Measurements from ENCODE around the gene CTDP1.
A peak's percentile ranks its signal among the peaks of the same experiment; 100 is the strongest.

Gene CTDP1

DNA sequence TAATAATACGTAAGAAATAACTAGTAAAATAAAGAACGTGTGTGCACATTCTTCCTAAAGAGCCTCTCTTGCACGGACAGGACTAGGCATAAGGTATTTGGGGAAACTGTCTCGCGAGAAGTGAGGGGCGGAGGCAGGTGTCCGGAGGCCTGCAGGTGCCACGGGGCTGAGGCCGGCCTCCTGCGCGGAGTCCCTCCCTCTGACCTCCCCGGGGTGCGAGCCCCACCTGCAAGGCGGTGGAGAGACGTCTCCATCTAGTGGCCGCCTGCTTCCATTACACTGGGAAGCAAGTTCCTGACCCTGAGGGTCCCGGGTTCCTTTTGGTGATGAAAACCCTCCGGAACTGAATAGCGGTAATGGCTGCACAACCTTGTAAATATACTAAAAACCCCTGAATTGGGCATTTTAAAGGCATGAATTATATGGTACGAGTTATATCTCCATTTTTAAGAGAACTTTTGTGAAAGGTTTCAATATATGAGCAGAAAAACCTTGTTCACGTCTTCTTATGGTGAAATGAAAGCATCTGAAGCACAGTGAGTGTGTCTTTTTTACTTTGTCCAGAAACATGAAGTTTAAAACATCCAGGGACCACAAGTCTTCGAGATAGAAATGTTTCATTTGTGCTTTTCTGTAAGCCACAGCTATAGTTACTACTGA is 35.5 kb upstream of the CTDP1 start:
- peak; percentile 67 for DNase-seq

GRCh38 chr18:79644666-79645057 is 34.9 kb upstream of the CTDP1 start:
- peak; percentile 69 for DNase-seq

- DNase-seq: peak; percentile 94
These were observed 34.2 kb upstream of the CTDP1 start for GRCh38 chr18:79645291-79645983.

DNA sequence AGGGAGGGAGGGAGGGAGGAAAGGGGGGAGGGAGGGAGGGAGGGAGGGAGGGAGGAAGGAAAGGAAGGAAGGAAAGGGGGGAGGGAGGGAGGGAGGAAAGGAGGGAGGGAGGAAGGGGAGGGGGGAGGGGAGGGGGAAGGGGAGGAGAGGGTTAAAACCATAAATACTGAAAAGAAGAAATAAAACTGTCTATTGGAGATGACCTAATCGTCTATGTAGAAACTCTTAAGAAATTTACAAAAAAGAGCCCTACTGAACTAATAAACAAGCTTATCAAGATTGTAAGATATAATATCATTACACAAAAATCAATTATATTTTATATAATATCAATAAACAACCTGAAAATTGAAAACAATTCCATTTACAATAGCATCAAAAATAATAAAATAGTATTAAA is 32.3 kb upstream of the CTDP1 start:
- DNase-seq: no peak

GRCh38 chr18:79650959-79651358 is 28.6 kb upstream of the CTDP1 start:
- no peak for DNase-seq

GRCh38 chr18:79657342-79657996 is 22.1 kb upstream of the CTDP1 start:
- DNase-seq: no peak

DNA sequence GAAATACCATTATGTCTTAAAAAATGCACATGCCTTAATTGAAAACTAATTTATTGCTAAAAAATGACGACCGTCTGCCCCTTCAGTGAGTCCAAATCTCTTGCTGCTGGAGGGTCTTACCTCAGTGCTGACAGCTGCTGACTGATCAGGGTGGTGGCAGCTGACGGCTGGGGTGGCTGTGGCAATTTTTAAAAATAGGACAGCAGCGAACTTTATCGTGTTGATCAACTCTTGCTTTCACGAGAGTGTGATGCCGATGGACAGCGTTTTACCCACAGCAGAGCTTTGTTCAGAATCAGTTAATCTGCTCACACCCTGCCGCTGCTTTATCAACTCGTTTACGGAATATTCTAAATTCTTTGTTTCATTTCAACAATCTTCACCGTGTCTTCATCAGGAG is 21.2 kb upstream of the CTDP1 start:
- no peak for DNase-seq

GRCh38 chr18:79659733-79660132 is 19.9 kb upstream of the CTDP1 start:
- no peak for DNase-seq

GRCh38 chr18:79662034-79662433 is 17.6 kb upstream of the CTDP1 start:
- DNase-seq: no peak

DNA sequence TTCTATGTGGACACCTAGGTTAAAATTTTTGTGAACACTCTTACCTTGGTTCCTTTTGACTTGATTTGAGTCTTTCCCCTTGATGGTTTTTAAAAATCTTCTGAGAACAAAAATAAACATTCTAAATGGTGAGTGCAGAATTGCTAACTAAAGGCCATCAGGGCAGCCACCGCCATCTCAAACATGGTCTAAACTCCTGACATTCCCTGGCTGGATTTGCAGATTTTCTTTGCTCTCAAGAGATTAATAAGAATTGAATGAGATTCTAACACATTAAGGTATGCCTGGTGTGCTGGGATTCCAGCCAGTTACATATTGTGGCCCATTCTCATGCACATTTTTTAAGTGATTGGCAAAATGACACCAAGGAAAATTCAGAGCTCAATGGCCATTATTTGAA is 17.2 kb upstream of the CTDP1 start:
- no peak for DNase-seq

DNA sequence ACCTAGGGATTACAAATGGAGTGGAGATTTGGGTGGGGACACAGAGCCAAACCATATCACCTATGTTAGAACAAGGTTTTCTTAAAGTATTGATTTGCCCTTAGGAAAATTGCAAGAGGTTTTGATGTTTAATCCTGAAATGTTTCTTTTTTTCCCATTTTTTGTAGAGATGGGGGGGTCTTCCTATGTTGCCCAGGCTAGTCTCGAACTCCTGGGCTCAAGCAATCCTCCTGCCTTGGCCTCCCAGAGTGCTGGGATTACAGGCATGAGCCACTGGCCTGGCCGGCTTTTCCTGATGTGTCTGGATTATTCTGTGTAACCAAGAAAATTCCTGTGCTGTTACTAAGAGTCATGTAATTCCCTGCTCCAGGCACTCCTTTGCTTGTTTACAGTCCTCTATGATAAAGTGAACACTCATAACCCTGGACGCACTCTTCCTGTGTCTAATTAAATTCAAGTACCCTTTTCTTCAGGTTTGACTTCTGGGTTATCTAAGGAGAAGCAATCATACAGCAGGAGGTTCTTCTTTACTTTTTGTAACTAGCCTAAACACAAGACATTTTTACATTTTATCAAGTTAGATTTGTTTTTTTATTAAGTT is 15.0 kb upstream of the CTDP1 start:
- DNase-seq: no peak

DNA sequence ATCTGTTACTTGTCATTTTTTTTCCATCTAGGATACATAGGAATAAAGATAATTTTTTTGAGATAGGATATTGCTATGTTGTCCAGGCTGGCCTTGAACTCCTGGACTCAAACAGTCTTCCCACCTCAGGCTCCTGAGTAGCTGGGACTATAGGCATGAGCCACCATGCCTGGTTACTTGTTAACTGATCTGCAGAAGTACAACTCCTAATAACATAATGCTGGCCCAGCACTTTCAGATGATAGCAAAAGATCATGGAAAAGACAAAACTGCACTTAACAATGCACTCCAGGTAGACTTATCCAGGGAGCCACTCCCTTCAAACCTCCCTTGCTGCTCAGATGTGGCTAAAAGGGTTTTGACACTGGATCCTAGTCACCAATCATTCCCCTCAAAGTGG is 11.4 kb upstream of the CTDP1 start:
- DNase-seq: no peak

GRCh38 chr18:79672490-79673276 is 6.9 kb upstream of the CTDP1 start:
- no peak for DNase-seq

DNA sequence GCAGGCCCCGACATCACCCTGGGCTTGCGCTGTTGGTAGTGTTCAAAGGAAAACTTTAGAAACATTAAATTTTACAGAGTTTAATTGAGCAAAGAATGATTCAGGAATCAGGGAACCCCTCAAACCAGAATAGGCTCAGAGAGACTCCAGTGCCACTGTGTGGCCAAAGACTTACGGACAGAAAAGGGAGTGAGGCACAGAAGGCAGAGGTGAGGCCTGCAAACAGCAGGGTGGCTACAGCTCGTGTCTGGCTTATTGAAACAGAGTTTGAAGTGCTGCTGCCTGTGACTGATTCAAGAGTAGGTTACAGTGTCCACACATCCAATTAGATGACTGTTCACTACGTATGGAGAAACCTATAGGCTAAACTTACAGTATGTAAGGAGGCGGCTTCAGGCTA is 2.4 kb upstream of the CTDP1 start:
- no peak for DNase-seq

- no peak for DNase-seq
These were observed 1.8 kb upstream of the CTDP1 start for GRCh38 chr18:79677840-79678239.

GRCh38 chr18:79678665-79679551 is 695 bp upstream of the CTDP1 start:
- DNase-seq: peak; percentile 99

DNA sequence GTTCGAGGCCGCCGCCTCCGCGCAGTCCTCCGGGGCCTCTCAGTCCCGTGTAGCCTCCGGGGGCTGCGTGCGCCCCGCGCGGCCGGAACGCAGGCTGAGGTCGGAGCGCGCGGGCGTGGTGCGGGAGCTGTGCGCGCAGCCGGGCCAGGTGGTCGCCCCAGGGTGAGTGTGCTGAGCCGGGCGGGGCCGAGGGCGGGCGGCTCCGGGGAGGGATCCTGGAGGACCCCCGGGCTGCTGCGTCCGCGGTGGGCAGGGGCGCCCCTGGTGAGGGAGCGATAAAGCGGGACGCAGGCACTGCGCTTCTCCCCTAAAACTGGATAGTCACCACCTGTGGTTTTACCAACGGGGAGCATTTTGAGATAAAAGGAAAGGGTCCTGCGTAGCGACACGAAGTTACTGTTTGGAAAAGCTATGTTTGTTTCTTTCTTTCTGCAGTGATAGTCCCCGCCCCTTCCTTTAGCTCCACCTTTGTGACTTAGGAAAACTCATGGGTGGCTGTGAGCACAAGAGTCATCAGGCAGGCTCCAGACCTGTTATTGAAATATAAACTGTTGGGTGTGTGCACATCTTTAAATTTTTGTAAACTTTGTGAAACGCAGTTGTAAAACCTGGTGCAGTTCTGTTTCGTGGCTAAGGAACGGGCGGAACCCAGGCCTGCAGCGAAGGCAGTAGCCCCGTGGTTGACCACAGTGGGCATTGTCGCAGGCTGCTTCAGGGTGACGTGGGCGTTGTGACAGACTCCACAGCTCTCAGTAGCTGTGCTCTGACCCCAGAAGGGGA is 687 bp downstream of the CTDP1 start:
- peak; percentile 37 for DNase-seq

DNA sequence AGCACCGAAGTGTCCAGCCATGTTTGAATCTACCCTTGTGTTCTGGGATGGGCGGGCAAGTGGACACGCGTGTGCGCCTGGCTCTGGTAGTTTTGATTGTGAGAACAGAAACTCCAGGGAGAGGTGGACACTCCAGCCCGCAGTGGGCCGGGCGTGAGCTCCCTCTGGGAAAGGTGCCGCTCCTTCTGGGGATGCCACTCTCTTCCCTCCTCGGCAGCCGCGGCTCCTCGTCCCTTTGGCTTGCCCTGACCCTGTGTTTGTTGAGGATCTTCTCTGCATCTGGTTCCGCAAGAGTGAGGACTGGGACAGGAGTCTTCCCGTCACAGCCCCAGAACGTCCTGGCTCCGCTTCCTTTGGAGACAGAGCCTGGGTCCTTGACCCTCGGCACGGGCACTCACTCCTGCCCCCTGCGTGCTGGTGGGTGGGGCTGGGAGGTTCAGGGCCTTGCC is 1.3 kb downstream of the CTDP1 start:
- no peak for DNase-seq

DNA sequence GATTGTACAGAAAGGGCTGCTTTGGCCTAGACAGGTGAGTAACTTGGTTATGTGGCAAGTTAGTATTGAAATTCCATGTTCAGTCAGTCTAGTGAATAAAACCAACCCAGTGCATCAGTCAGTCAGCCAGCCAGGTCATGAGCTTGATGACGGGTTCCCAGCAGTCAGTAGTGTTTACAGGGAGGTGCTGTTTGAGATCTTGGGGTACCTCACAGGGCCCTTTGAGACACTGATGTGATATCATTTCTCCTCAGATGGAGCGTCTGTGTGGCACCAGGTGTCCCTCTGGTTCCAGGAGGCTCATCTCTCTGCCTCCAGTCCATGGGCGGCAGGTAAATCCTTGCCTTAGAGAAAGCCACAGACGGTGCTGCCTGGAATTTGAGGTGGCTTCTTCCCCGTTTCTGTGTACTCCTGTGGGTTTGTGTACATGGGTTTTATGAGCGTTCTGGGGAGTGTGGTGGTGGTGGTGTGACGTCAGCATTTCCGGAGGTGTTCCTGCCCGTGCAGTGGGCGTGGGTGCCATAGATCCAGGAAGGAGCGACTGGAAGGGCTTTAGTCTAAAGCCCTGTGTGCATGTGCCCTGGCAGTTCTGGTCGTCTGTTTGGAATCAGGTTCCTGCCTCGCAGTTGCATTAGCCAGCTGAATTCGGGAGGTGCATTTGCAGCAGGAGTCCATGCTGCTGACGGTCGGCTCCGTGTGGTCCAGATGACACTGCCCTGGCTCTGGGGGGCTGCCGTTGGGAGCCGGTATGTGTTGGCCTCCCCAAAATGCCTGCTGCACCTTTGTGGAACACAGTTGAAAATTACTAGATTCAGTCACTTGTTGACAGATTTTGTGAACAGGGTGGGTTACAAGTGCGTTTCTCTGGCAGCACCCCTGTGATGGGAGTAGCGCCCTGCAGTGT is 2.1 kb downstream of the CTDP1 start:
- DNase-seq: peak; percentile 63

- no peak for DNase-seq
These were observed 2.9 kb downstream of the CTDP1 start for GRCh38 chr18:79682481-79682880.

Data from GF-D8 (cell line).